Activated CD8-positive, alpha-beta memory T cell treated with anti-CD3 and anti-CD28 coated beads, Interleukin-2, amount 10 ng/mL, durations not matched to agents 7 days and 5 days (primary cell): ENCODE measurements around the gene TNFRSF18. TPM values are rescaled to one million over a fixed set of nuclear protein-coding genes. Genes with fewer than 3 reads are reported as not detected.

Experiments
- ATAC-seq: fragments of 150-1000 bp; cut with Tn5 transposase; one replicate; pipeline ENCODE4 v1.10.0; 2021; ENCODE audit warnings: moderate library complexity
- CTCF ChIA-PET: fragments of 350-600 bp; sonication (Branson Sonifier 250); formaldehyde crosslinking; loops from one replicate; lab custom pipeline; 2021; ENCODE audit warnings: antibody characterized with exemption; lab: Charles Lee
- DNase-seq: peaks from one replicate; pipeline ENCODE4 v3.0.0-alpha.2; 2020
- H3K27ac Mint-ChIP-seq: one replicate; pipeline ENCODE4 v1.8.0; 2021; ENCODE audit warnings: mild to moderate bottlenecking, mixed read lengths
- H3K27me3 Mint-ChIP-seq: one replicate; pipeline ENCODE4 v1.8.0; 2021; ENCODE audit warnings: mixed read lengths
- H3K36me3 Mint-ChIP-seq: one replicate; pipeline ENCODE4 v1.8.0; 2021; ENCODE audit warnings: mild to moderate bottlenecking, mixed read lengths
- H3K4me1 Mint-ChIP-seq: one replicate; pipeline ENCODE4 v1.8.0; 2021; ENCODE audit warnings: mixed read lengths
- H3K4me3 Mint-ChIP-seq: one replicate; pipeline ENCODE4 v1.8.0; 2021; ENCODE audit warnings: mild to moderate bottlenecking, moderate library complexity, mixed read lengths
- H3K9me3 Mint-ChIP-seq: one replicate; pipeline ENCODE4 v1.8.0; 2022; ENCODE audit warnings: low read depth, mixed read lengths
- total RNA-seq, 2 experiments: library from RNA; stranded (reverse); gene quantifications; one replicate each; pipeline ENCODE4 v1.2.3, GENCODE V29; 2021

The TNFRSF18 gene
- total RNA-seq, 2 experiments from 2014 or later, result 28.1 to 156 TPM

- H3K36me3 Mint-ChIP-seq, result peaks cover 36% of the 10 kb centered on the region
- DNase-seq, result no peak
- no peaks in the 10 kb centered on the region for H3K9me3 Mint-ChIP-seq
- H3K4me3 Mint-ChIP-seq, result no peak overlapping the region
- no peaks in the 10 kb centered on the region for H3K27me3 Mint-ChIP-seq
- no peak for ATAC-seq
- no peak overlapping the region for H3K27ac Mint-ChIP-seq
- H3K4me1 Mint-ChIP-seq, result peaks cover 23% of the 10 kb centered on the region
- CTCF ChIA-PET, result interaction anchor here (4.8 kb wide), 1 partner anchor 107 kb away, joined by 43 read pairs; no protein-coding TSS in a partner anchor
These were observed 22.4 kb upstream of the TNFRSF18 start for GRCh38 chr1:1228596-1229321.

- H3K36me3 Mint-ChIP-seq, result peaks cover 33% of the 10 kb centered on the region
- no peak overlapping the region for H3K4me3 Mint-ChIP-seq
- no peak overlapping the region for H3K27ac Mint-ChIP-seq
- H3K9me3 Mint-ChIP-seq, result no peaks in the 10 kb centered on the region
- H3K27me3 Mint-ChIP-seq, result no peaks in the 10 kb centered on the region
- CTCF ChIA-PET, result interaction anchor here (4.8 kb wide), 1 partner anchor 106 kb away, joined by 43 read pairs; no protein-coding TSS in a partner anchor
- no peak for DNase-seq
- no peak for ATAC-seq
- H3K4me1 Mint-ChIP-seq, result peaks cover 19% of the 10 kb centered on the region
These were observed 21.8 kb upstream of the TNFRSF18 start for GRCh38 chr1:1228187-1228586.

- H3K4me3 Mint-ChIP-seq, result no peak overlapping the region
- H3K36me3 Mint-ChIP-seq, result peaks cover 41% of the 10 kb centered on the region
- no peaks in the 10 kb centered on the region for H3K27me3 Mint-ChIP-seq
- ATAC-seq (no peak), DNase-seq (no peak)
- no peak overlapping the region for H3K27ac Mint-ChIP-seq
- CTCF ChIA-PET, result interaction anchor here (2.5 kb wide), 1 partner anchor 105 kb away, joined by 7 read pairs; no protein-coding TSS in a partner anchor
- H3K4me1 Mint-ChIP-seq, result peaks cover 17% of the 10 kb centered on the region
- no peaks in the 10 kb centered on the region for H3K9me3 Mint-ChIP-seq
These were observed 21.0 kb upstream of the TNFRSF18 start for GRCh38 chr1:1227386-1227785.

GRCh38 chr1:1226566-1227362 lies 20.4 kb upstream of the TNFRSF18 start:
- CTCF ChIA-PET, result interaction anchor here (2.5 kb wide), 1 partner anchor 104 kb away, joined by 7 read pairs; no protein-coding TSS in a partner anchor
- DNase-seq (no peak), ATAC-seq (no peak)
- peaks cover 43% of the 10 kb centered on the region for H3K36me3 Mint-ChIP-seq
- H3K9me3 Mint-ChIP-seq, result no peaks in the 10 kb centered on the region
- H3K4me3 Mint-ChIP-seq, result no peak overlapping the region
- H3K27ac Mint-ChIP-seq, result no peak overlapping the region
- no peaks in the 10 kb centered on the region for H3K27me3 Mint-ChIP-seq
- peaks cover 17% of the 10 kb centered on the region for H3K4me1 Mint-ChIP-seq

- peaks cover 46% of the 10 kb centered on the region for H3K36me3 Mint-ChIP-seq
These were observed 19.5 kb upstream of the TNFRSF18 start for GRCh38 chr1:1225913-1226312.

GRCh38 chr1:1225238-1225845 lies 18.9 kb upstream of the TNFRSF18 start:
- H3K4me3 Mint-ChIP-seq, result no peak overlapping the region
- DNase-seq, result no peak
- H3K9me3 Mint-ChIP-seq, result no peaks in the 10 kb centered on the region
- CTCF ChIA-PET, result interaction anchor here (0.6 to 2.5 kb wide), 3 partner anchors 9 to 103 kb away, joined by 3 to 7 read pairs (median 4); no protein-coding TSS in a partner anchor
- H3K27me3 Mint-ChIP-seq, result no peaks in the 10 kb centered on the region
- H3K36me3 Mint-ChIP-seq, result peaks cover 48% of the 10 kb centered on the region
- H3K27ac Mint-ChIP-seq, result no peak overlapping the region
- H3K4me1 Mint-ChIP-seq, result peaks cover 12% of the 10 kb centered on the region
- no peak for ATAC-seq

More at GRCh38 chr1:1225913-1226312, 19.5 kb upstream of the TNFRSF18 start:
- Mint-ChIP-seq H3K9me3 (no peaks in the 10 kb centered on the region), H3K4me3 (no peak overlapping the region), H3K4me1 (peaks cover 16% of the 10 kb centered on the region), H3K27me3 (no peaks in the 10 kb centered on the region), H3K27ac (no peak overlapping the region)
- CTCF ChIA-PET, result interaction anchor here (2.5 kb wide), 1 partner anchor 103 kb away, joined by 7 read pairs; no protein-coding TSS in a partner anchor
- no peak for DNase-seq
- ATAC-seq, result no peak

GRCh38 chr1:1223891-1224290 lies 17.5 kb upstream of the TNFRSF18 start:
- no peaks in the 10 kb centered on the region for H3K27me3 Mint-ChIP-seq
- no peak overlapping the region for H3K4me3 Mint-ChIP-seq
- ATAC-seq (no peak), DNase-seq (no peak)
- CTCF ChIA-PET, result no interaction called here
- no peaks in the 10 kb centered on the region for H3K9me3 Mint-ChIP-seq
- no peak overlapping the region for H3K27ac Mint-ChIP-seq
- H3K4me1 Mint-ChIP-seq, result peaks cover 12% of the 10 kb centered on the region
- peaks cover 42% of the 10 kb centered on the region for H3K36me3 Mint-ChIP-seq

- Mint-ChIP-seq H3K4me1 (peaks cover 12% of the 10 kb centered on the region), H3K27ac (no peak overlapping the region), H3K4me3 (no peak overlapping the region), H3K27me3 (no peaks in the 10 kb centered on the region), H3K9me3 (no peaks in the 10 kb centered on the region), H3K36me3 (peaks cover 39% of the 10 kb centered on the region)
- ATAC-seq (no peak), DNase-seq (no peak)
- CTCF ChIA-PET, result no interaction called here
These were observed 16.9 kb upstream of the TNFRSF18 start for GRCh38 chr1:1223321-1223720.

- ATAC-seq (no peak), DNase-seq (no peak)
- H3K9me3 Mint-ChIP-seq, result no peaks in the 10 kb centered on the region
- peaks cover 41% of the 10 kb centered on the region for H3K36me3 Mint-ChIP-seq
- H3K27ac Mint-ChIP-seq, result no peak overlapping the region
- H3K27me3 Mint-ChIP-seq, result no peaks in the 10 kb centered on the region
- peaks cover 12% of the 10 kb centered on the region for H3K4me1 Mint-ChIP-seq
- CTCF ChIA-PET, result no interaction called here
- H3K4me3 Mint-ChIP-seq, result no peak overlapping the region
These were observed 16.3 kb upstream of the TNFRSF18 start for GRCh38 chr1:1222575-1223225.

GRCh38 chr1:1221887-1222574 lies 15.6 kb upstream of the TNFRSF18 start:
- Mint-ChIP-seq H3K4me3 (no peak overlapping the region), H3K27ac (no peak overlapping the region), H3K9me3 (no peaks in the 10 kb centered on the region), H3K36me3 (peaks cover 43% of the 10 kb centered on the region), H3K27me3 (no peaks in the 10 kb centered on the region), H3K4me1 (peaks cover 14% of the 10 kb centered on the region)
- ATAC-seq, result no peak
- CTCF ChIA-PET, result no interaction called here
- no peak for DNase-seq

GRCh38 chr1:1220197-1220596 lies 13.8 kb upstream of the TNFRSF18 start:
- Mint-ChIP-seq H3K4me1 (peaks cover 22% of the 10 kb centered on the region), H3K9me3 (no peaks in the 10 kb centered on the region), H3K36me3 (peaks cover 39% of the 10 kb centered on the region), H3K27me3 (no peaks in the 10 kb centered on the region), H3K27ac (peak overlapping the region; percentile 74), H3K4me3 (no peak overlapping the region)
- CTCF ChIA-PET, result no interaction called here
- no peak for DNase-seq
- no peak for ATAC-seq

GRCh38 chr1:1219341-1219740 lies 12.9 kb upstream of the TNFRSF18 start:
- peaks cover 37% of the 10 kb centered on the region for H3K36me3 Mint-ChIP-seq
- CTCF ChIA-PET, result interaction anchor here (1.5 kb wide), 1 partner anchor 97 kb away, joined by 4 read pairs; no protein-coding TSS in a partner anchor
- H3K9me3 Mint-ChIP-seq, result no peaks in the 10 kb centered on the region
- no peak overlapping the region for H3K4me3 Mint-ChIP-seq
- DNase-seq (peak; percentile 73), ATAC-seq (peak; percentile 48)
- H3K27me3 Mint-ChIP-seq, result no peaks in the 10 kb centered on the region
- H3K4me1 Mint-ChIP-seq, result peaks cover 30% of the 10 kb centered on the region
- H3K27ac Mint-ChIP-seq, result peak overlapping the region; percentile 74
